SK-N-SH (cell line): Measurements from ENCODE around the gene DYNC1LI2. TPM values are rescaled to one million over a fixed set of nuclear protein-coding genes. Genes with fewer than 3 reads are reported as not detected.

ENCODE experiments used
- CTCF ChIA-PET: fragments of 300-600, 350-600 bp; formaldehyde crosslinking; extraction: SDS; loops from one replicate; lab custom pipeline; 2021; lab: Yijun Ruan, JAX
- POLR2A ChIA-PET: fragments of 350-600 bp; sonication (Branson Sonifier 250); formaldehyde crosslinking; extraction: SDS; loops from one replicate; lab custom pipeline; 2020; ENCODE audit warnings: antibody characterized with exemption, inconsistent platforms; lab: Yijun Ruan, JAX
- DNase-seq: peaks from one replicate; pipeline ENCODE4 v3.0.0; 2012
- H2AFZ ChIP-seq: fragments of 200-600 bp; sonication (generic); 2 replicates; pipeline ENCODE4 v1.8.1; 2016; ENCODE audit warnings: antibody characterized with exemption, mild to moderate bottlenecking, low read depth
- H3F3A ChIP-seq: fragments of 200-600 bp; sonication (generic); replicated peaks from 2 replicates; pipeline ENCODE3; 2016; ENCODE audit warnings: antibody characterized with exemption, mild to moderate bottlenecking; ENCODE audit not compliant: insufficient read depth
- H3K27ac ChIP-seq, 2 experiments: fragments of 200-500 bp in 1 of 2; fragments of 200-600 bp in 1 of 2; sonication (Bioruptor generic) in 1 of 2; sonication (generic), shearing (Covaris generic) in 1 of 2; 2 replicates each; pipeline versions ENCODE4 v1.5.1 to v1.6.1; 2014 to 2016; ENCODE audit warnings: low read depth in 2 of 2, inconsistent platforms in 1 of 2, low read length in 1 of 2, mild to moderate bottlenecking in 1 of 2, mixed read lengths in 1 of 2
- H3K27me3 ChIP-seq: fragments of 200-600 bp; sonication (generic), shearing (Covaris generic); 2 replicates; pipeline ENCODE4 v1.6.1; 2016; ENCODE audit warnings: mixed run types; ENCODE audit not compliant: insufficient read depth
- H3K36me3 ChIP-seq, 2 experiments: fragments of 200-500 bp in 1 of 2; fragments of 200-600 bp in 1 of 2; sonication (Bioruptor generic) in 1 of 2; sonication (generic) in 1 of 2; replicated peaks in 1 of 2; 2 replicates each; pipeline versions ENCODE3 to v1.5.1; 2014 to 2016; ENCODE audit warnings: low read length in 1 of 2, mild to moderate bottlenecking in 1 of 2; ENCODE audit not compliant: insufficient read depth in 2 of 2, control insufficient read depth in 1 of 2
- H3K4me1 ChIP-seq, 2 experiments: fragments of 200-500 bp in 1 of 2; fragments of 200-600 bp in 1 of 2; sonication (Bioruptor generic) in 1 of 2; sonication (generic), shearing (Covaris generic) in 1 of 2; 2 replicates each; pipeline versions ENCODE4 v1.5.1 to v1.6.1; 2014 to 2016; ENCODE audit warnings: low read depth in 1 of 2, low read length in 1 of 2, mixed run types in 1 of 2; ENCODE audit not compliant: insufficient read depth in 2 of 2, control insufficient read depth in 1 of 2
- H3K4me2 ChIP-seq: fragments of 200-600 bp; sonication (generic), shearing (Covaris generic); 2 replicates; pipeline ENCODE4 v1.6.1; 2017; ENCODE audit warnings: mixed run types
- H3K4me3 ChIP-seq, 2 experiments: fragments of 200-500 bp in 1 of 2; fragments of 200-600 bp in 1 of 2; sonication (Bioruptor generic) in 1 of 2; sonication (generic), shearing (Covaris generic) in 1 of 2; 2 replicates each; pipeline versions ENCODE4 v1.5.1 to v1.8.1; 2014 to 2016; ENCODE audit warnings: low read depth in 2 of 2, inconsistent platforms in 1 of 2, low read length in 1 of 2, mild to moderate bottlenecking in 1 of 2, mixed read lengths in 1 of 2, moderate library complexity in 1 of 2
- H3K79me2 ChIP-seq: fragments of 200-600 bp; sonication (generic); 2 replicates; pipeline ENCODE4 v1.8.1; 2017; ENCODE audit warnings: mild to moderate bottlenecking; ENCODE audit not compliant: insufficient read depth
- H3K9ac ChIP-seq: fragments of 200-600 bp; sonication (generic); 2 replicates; pipeline ENCODE4 v1.6.1; 2017; ENCODE audit warnings: mixed run types
- H3K9me2 ChIP-seq: fragments of 200-600 bp; sonication (generic); 2 replicates; pipeline ENCODE4 v1.6.1; 2017; ENCODE audit warnings: mixed run types
- H3K9me3 ChIP-seq: fragments of 200-600 bp; sonication (generic); 2 replicates; pipeline ENCODE4 v1.6.1; 2017; ENCODE audit warnings: mixed run types, mild to moderate bottlenecking, moderate library complexity
- H4K20me1 ChIP-seq: fragments of 200-600 bp; sonication (generic); 2 replicates; pipeline ENCODE4 v1.6.1; 2017; ENCODE audit warnings: mild to moderate bottlenecking, mixed run types; ENCODE audit not compliant: insufficient read depth
- FOXJ3 ChIP-seq: sonication (generic); formaldehyde crosslinking; IDR thresholded peaks from 2 replicates; pipeline ENCODE4 v1.5.1; 2020; ENCODE audit warnings: mild to moderate bottlenecking, missing genetic modification reagents
- JUND ChIP-seq: IDR thresholded peaks from 2 replicates; pipeline ENCODE4 v1.4.0; 2012
- PBX3 ChIP-seq: IDR thresholded peaks from 2 replicates; pipeline ENCODE4; 2012
- POLR2AphosphoS5 ChIP-seq: IDR thresholded peaks from 2 replicates; pipeline ENCODE4 v1.6.1; 2012; ENCODE audit warnings: low read depth, low read length
- RAD21 ChIP-seq: IDR thresholded peaks from 2 replicates; pipeline ENCODE4 v1.6.1; 2012; ENCODE audit warnings: mild to moderate bottlenecking, low read length
- SMC3 ChIP-seq: IDR thresholded peaks from 2 replicates; pipeline ENCODE4 v1.6.1; 2012; ENCODE audit warnings: low read depth, low read length, improper control_type of control experiment
- TEAD4 ChIP-seq: IDR thresholded peaks from 2 replicates; pipeline ENCODE4 v1.4.0; 2012; ENCODE audit warnings: mild to moderate bottlenecking, borderline replicate concordance; ENCODE audit not compliant: insufficient read depth
- YY1 ChIP-seq: IDR thresholded peaks from 2 replicates; pipeline ENCODE4 v1.4.0; 2012; ENCODE audit warnings: low read depth, mild to moderate bottlenecking
- WGBS: methylation state at CpG from one replicate; pipeline ENCODE4 v1.1.6; 2017; ENCODE audit warnings: low lambda C conversion rate; 5-methylcytosine and 5-hydroxymethylcytosine counted together
- polyA plus RNA-seq, 3 experiments: library from polyadenylated mRNA; depleted of rRNA; stranded (reverse); fragments of >200 nt; gene quantifications; 2 replicates each; pipeline ENCODE4 v1.2.3, GENCODE V29; 2012
- TF ChIP-seq, protein P1 (sequence below): fragments of 200-600 bp; sonication (generic); IDR thresholded peaks from 2 replicates; pipeline ENCODE4 v1.6.1; 2017; ENCODE audit warnings: antibody characterized with exemption, mild to moderate bottlenecking, moderate library complexity
- TF ChIP-seq, protein P2 (sequence below): IDR thresholded peaks from 2 replicates; pipeline ENCODE4 v1.4.0; 2012; ENCODE audit warnings: low read depth
- TF ChIP-seq, protein P3 (sequence below): fragments of 150-350 bp; IDR thresholded peaks from 2 replicates; pipeline ENCODE4 v1.6.1; 2017; ENCODE audit warnings: antibody characterized with exemption, low read length, low read depth, borderline replicate concordance

Gene DYNC1LI2
- polyA plus RNA-seq, 1 of the 3 experiments (the other 2 are of a cell fraction) = 33.1 TPM

DNA sequence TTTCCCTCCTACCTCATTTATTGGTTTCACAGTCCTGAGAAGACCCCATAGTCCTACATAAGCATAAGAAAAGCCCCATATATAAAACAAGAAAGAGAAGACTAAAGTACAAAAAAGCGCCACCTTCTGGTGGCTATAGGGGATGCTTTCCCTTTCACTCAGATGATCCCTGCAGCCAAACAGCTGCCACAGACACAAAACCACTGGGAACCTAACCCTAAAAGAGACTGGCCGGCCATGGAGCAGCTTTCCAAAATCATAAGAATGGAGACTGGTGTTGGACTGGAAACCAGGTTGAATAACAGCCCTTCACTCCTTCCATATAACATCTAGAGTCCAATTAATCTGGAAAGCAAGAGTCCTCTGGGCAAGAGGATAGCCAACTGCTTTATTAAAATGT, 11.4 kb downstream of the DYNC1LI2 start:
- peak; percentile 69 for DNase-seq
- H3K9ac ChIP-seq = no peak overlapping the region
- CTCF ChIA-PET = interaction anchor here (0.7 to 7.4 kb wide), 20 partner anchors 8 to 132 kb away, joined by 3 to 68 read pairs (median 6); partner anchors contain the start of genes DYNC1LI2 and NAE1
- H3F3A ChIP-seq = peaks cover 29% of the 10 kb centered on the region
- no peak overlapping the region for H2AFZ ChIP-seq
- no peaks in the 10 kb centered on the region for H3K27me3 ChIP-seq
- no peaks in the 10 kb centered on the region for H3K9me2 ChIP-seq
- H3K4me2 ChIP-seq = no peak overlapping the region
- no peaks in the 10 kb centered on the region for H3K9me3 ChIP-seq
- peaks cover 10 to 15% of the 10 kb centered on the region in 2 experiments; a peak in 3 of 4 replicates for H3K4me1 ChIP-seq
- peak overlapping the region in 1 of 2 experiments; percentile 12; a peak in 1 of 4 replicates for H3K4me3 ChIP-seq
- H3K27ac ChIP-seq = 0 out of 4 replicates have a peak overlapping the region, but pooled peaks of 1 of the 2 experiments have one; percentile 75
- peaks cover 81% of the 10 kb centered on the region for H3K79me2 ChIP-seq
- TF ChIP-seq, protein P1, sequence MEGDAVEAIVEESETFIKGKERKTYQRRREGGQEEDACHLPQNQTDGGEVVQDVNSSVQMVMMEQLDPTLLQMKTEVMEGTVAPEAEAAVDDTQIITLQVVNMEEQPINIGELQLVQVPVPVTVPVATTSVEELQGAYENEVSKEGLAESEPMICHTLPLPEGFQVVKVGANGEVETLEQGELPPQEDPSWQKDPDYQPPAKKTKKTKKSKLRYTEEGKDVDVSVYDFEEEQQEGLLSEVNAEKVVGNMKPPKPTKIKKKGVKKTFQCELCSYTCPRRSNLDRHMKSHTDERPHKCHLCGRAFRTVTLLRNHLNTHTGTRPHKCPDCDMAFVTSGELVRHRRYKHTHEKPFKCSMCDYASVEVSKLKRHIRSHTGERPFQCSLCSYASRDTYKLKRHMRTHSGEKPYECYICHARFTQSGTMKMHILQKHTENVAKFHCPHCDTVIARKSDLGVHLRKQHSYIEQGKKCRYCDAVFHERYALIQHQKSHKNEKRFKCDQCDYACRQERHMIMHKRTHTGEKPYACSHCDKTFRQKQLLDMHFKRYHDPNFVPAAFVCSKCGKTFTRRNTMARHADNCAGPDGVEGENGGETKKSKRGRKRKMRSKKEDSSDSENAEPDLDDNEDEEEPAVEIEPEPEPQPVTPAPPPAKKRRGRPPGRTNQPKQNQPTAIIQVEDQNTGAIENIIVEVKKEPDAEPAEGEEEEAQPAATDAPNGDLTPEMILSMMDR = peak; percentile 82
- TF ChIP-seq SMC3 = peak; percentile 25; the same call in 1 of the 2 replicates
- no peak for TF ChIP-seq JUND
- peak; percentile 43 for TF ChIP-seq RAD21
- POLR2A ChIA-PET = no interaction called here
- peaks cover 47 to 70% of the 10 kb centered on the region in 2 experiments for H3K36me3 ChIP-seq
- H4K20me1 ChIP-seq = peaks cover 75% of the 10 kb centered on the region
- WGBS = 28% methylated on average over 2 of the region's 2 CpGs

- Histone ChIP-seq H4K20me1 (peaks cover 48% of the 10 kb centered on the region), H3K9me3 (no peaks in the 10 kb centered on the region), H3K4me1 (peaks cover 2 to 4% of the 10 kb centered on the region in 2 experiments; a peak in 1 of 4 replicates), H2AFZ (no peak overlapping the region), H3K9ac (no peak overlapping the region), H3K27ac (no peak overlapping the region), H3K4me2 (no peak overlapping the region), H3F3A (no peaks in the 10 kb centered on the region), H3K36me3 (peaks cover 65 to 76% of the 10 kb centered on the region in 2 experiments), H3K9me2 (no peaks in the 10 kb centered on the region), H3K79me2 (peaks cover 45% of the 10 kb centered on the region), H3K4me3 (no peak overlapping the region), H3K27me3 (no peaks in the 10 kb centered on the region)
- TF ChIP-seq TEAD4 = no peak
- no peak for TF ChIP-seq YY1
- no peak for TF ChIP-seq FOXJ3 (CRISPR knock-in tag)
- no peak for TF ChIP-seq PBX3
- TF ChIP-seq, protein P2, sequence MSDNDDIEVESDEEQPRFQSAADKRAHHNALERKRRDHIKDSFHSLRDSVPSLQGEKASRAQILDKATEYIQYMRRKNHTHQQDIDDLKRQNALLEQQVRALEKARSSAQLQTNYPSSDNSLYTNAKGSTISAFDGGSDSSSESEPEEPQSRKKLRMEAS = no peak
- TF ChIP-seq, protein P3, sequence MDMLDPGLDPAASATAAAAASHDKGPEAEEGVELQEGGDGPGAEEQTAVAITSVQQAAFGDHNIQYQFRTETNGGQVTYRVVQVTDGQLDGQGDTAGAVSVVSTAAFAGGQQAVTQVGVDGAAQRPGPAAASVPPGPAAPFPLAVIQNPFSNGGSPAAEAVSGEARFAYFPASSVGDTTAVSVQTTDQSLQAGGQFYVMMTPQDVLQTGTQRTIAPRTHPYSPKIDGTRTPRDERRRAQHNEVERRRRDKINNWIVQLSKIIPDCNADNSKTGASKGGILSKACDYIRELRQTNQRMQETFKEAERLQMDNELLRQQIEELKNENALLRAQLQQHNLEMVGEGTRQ = no peak
- no peak for TF ChIP-seq POLR2AphosphoS5
- no peak for DNase-seq
- ChIA-PET CTCF (interaction anchor here (1.0 to 7.4 kb wide), 4 partner anchors 8 to 85 kb away, joined by 3 to 68 read pairs (median 32); partner anchors contain the start of gene DYNC1LI2), POLR2A (no interaction called here)
- 66% methylated on average over 4 of the region's 4 CpGs for WGBS
These were observed 15.5 kb downstream of the DYNC1LI2 start for GRCh38 chr16:66735891-66736290.
